ENCODE data around the gene FOXP4. TPM values are rescaled to one million over a fixed set of nuclear protein-coding genes. Genes with fewer than 3 reads are reported as not detected.

Gene FOXP4
- total RNA-seq, 1 experiment from 2014 or later = 32.3 TPM

DNA sequence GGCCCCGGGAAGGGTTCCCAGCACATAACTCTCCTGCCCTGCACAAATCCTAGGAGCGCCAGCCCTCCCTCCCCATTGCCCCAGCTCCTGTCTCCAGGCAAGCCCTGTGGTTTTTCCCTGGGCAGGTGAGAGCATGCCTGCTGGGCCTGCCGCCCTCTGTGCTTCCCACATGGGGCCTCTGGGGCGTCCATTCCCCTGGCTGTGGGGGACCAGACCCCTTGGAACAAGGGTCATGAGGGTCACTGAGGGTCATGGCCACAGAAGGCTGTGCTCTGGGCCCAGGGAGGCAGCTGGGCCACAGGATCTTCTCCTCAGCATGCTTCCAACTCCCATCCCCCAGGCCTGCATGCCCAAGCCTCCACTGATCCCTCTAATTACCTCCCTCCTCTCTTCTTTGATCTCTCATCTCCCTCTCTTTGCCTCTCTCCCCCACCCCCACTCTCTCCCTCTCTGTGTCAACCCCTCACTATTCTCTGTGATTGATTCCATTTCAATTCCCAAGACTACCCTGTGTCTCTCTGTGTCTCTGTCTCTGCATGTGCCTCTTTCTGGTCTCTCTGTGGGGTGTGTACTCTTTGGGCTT is 98.2 kb downstream of the FOXP4 start:
- ChIA-PET POLR2A (no interaction called here), RAD21 (ENCODE audit: low non-redundant PET in 1 of 2, low total read pairs in 2 of 2, uncharacterized antibody in 2 of 2, unreplicated experiment in 2 of 2) (no interaction called here), CTCF (no interaction called here)
- Histone ChIP-seq H3K4me2 (ENCODE audit: low read length) (no peak overlapping the region), H2AFZ (ENCODE audit: low read depth, low read length, poor library complexity, severe bottlenecking) (no peak overlapping the region), H3K27me3 (ENCODE audit: insufficient read depth, low read length) (no peaks in the 10 kb centered on the region), H3K9ac (ENCODE audit: low read length) (no peak overlapping the region), H4K20me1 (ENCODE audit: insufficient read depth) (no peaks in the 10 kb centered on the region), H3K4me3 (replicated peaks in 1 of 2; ENCODE audit: low read depth in 1 of 2, low read length in 2 of 2) (no peak overlapping the region), H3K9me2 (ENCODE audit: insufficient read depth) (no peaks in the 10 kb centered on the region), H3K79me2 (ENCODE audit: insufficient read depth, low read length) (no peaks in the 10 kb centered on the region), H3K27ac (ENCODE audit: low read depth, low read length) (no peak overlapping the region), H3K9me3 (ENCODE audit: control insufficient read depth in 1 of 2, insufficient read depth in 1 of 2, low read depth in 1 of 2, low read length in 2 of 2) (no peaks in the 10 kb centered on the region), H3K36me3 (ENCODE audit: control insufficient read depth in 1 of 2, insufficient read depth in 2 of 2, low read length in 2 of 2) (peaks cover 3 to 11% of the 10 kb centered on the region in 2 experiments; a peak in 2 of 4 replicates), H3K4me1 (ENCODE audit: control insufficient read depth in 1 of 2, insufficient read depth in 2 of 2, low read length in 2 of 2) (peaks cover 11 to 16% of the 10 kb centered on the region in 2 experiments)
- no peak for TF ChIP-seq POLR2A (IDR thresholded peaks at IDR 0.05; ENCODE audit: borderline replicate concordance, extremely low read depth, insufficient read depth, insufficient read length)
- TF ChIP-seq TCF7L2 (IDR thresholded peaks at IDR 0.05; ENCODE audit: borderline replicate concordance, extremely low read depth, insufficient read depth, insufficient read length) = peak; percentile 74
- ATAC-seq (peak; percentile 37), DNase-seq (ENCODE audit: low read depth, low spot score) (no peak)
- no TSS peak for BruUV-seq (replicated peaks)
- intact Hi-C loops (cut with micrococcal nuclease) = no loop called here

- POLR2A ChIA-PET = no interaction called here
- H2AFZ ChIP-seq (ENCODE audit: low read depth, low read length, poor library complexity, severe bottlenecking) = no peak overlapping the region
- intact Hi-C loops (cut with micrococcal nuclease) = no loop called here
- no peaks in the 10 kb centered on the region for H3K27me3 ChIP-seq (ENCODE audit: insufficient read depth, low read length)
- no peaks in the 10 kb centered on the region for H3K9me3 ChIP-seq (ENCODE audit: control insufficient read depth in 1 of 2, insufficient read depth in 1 of 2, low read depth in 1 of 2, low read length in 2 of 2)
- peaks cover 11 to 16% of the 10 kb centered on the region in 2 experiments for H3K4me1 ChIP-seq (ENCODE audit: control insufficient read depth in 1 of 2, insufficient read depth in 2 of 2, low read length in 2 of 2)
- H3K36me3 ChIP-seq (ENCODE audit: control insufficient read depth in 1 of 2, insufficient read depth in 2 of 2, low read length in 2 of 2) = peaks cover 5 to 11% of the 10 kb centered on the region in 2 experiments; a peak in 2 of 4 replicates
- no peaks in the 10 kb centered on the region for H3K9me2 ChIP-seq (ENCODE audit: insufficient read depth)
- H3K79me2 ChIP-seq (ENCODE audit: insufficient read depth, low read length) = no peaks in the 10 kb centered on the region
- BruUV-seq (replicated peaks) = no TSS peak
- DNase-seq (ENCODE audit: low read depth, low spot score) (no peak), ATAC-seq (no peak)
- no peaks in the 10 kb centered on the region for H4K20me1 ChIP-seq (ENCODE audit: insufficient read depth)
- RAD21 ChIA-PET (ENCODE audit: low non-redundant PET in 1 of 2, low total read pairs in 2 of 2, uncharacterized antibody in 2 of 2, unreplicated experiment in 2 of 2) = no interaction called here
- CTCF ChIA-PET = no interaction called here
- no peak overlapping the region for H3K27ac ChIP-seq (ENCODE audit: low read depth, low read length)
- no peak for TF ChIP-seq REST (IDR thresholded peaks at IDR 0.05; ENCODE audit: low read depth)
- no peak for TF ChIP-seq POLR2AphosphoS5 (IDR thresholded peaks at IDR 0.05; ENCODE audit: low read depth, low read length)
- TF ChIP-seq ELF1 (IDR thresholded peaks at IDR 0.05; ENCODE audit: borderline replicate concordance, low read depth) = no peak
- TF ChIP-seq FOSL1 (IDR thresholded peaks at IDR 0.05; ENCODE audit: low read depth) = no peak
- TF ChIP-seq, protein P1, sequence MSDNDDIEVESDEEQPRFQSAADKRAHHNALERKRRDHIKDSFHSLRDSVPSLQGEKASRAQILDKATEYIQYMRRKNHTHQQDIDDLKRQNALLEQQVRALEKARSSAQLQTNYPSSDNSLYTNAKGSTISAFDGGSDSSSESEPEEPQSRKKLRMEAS (IDR thresholded peaks at IDR 0.05) = no peak
- no peak for TF ChIP-seq ZBTB33 (IDR thresholded peaks at IDR 0.05; ENCODE audit: extremely low read depth, insufficient replicate concordance, low read length)
- no peak for TF ChIP-seq SIN3A (IDR thresholded peaks at IDR 0.05; ENCODE audit: low read depth)
- no peak for TF ChIP-seq CTCF (IDR thresholded peaks at IDR 0.05 in 2 of 3, conservative IDR thresholded peaks at IDR 0.05 in 1 of 3; ENCODE audit: borderline replicate concordance in 1 of 3, insufficient read depth in 1 of 3, low read depth in 2 of 3, low read length in 2 of 3)
- no peak for TF ChIP-seq RAD21 (IDR thresholded peaks at IDR 0.05; ENCODE audit: low read depth)
- no peak overlapping the region for H3K4me2 ChIP-seq (ENCODE audit: low read length)
- no peak overlapping the region for H3K9ac ChIP-seq (ENCODE audit: low read length)
- H3K4me3 ChIP-seq (replicated peaks in 1 of 2; ENCODE audit: low read depth in 1 of 2, low read length in 2 of 2) = no peak overlapping the region
Observed at GRCh38 chr6:41645007-41645618, 98.9 kb downstream of the FOXP4 start.

Data from HCT116 (cell line).